Measurements from ENCODE around the gene CDC40. TPM values are rescaled to one million over a fixed set of nuclear protein-coding genes. Genes with fewer than 3 reads are reported as not detected.
A peak's percentile ranks its signal among the peaks of the same experiment; 100 is the strongest.

CDC40 gene
- total RNA-seq, 4 donors from 2014 or later = 16.0 to 19.5 (median 18.0) TPM

DNA sequence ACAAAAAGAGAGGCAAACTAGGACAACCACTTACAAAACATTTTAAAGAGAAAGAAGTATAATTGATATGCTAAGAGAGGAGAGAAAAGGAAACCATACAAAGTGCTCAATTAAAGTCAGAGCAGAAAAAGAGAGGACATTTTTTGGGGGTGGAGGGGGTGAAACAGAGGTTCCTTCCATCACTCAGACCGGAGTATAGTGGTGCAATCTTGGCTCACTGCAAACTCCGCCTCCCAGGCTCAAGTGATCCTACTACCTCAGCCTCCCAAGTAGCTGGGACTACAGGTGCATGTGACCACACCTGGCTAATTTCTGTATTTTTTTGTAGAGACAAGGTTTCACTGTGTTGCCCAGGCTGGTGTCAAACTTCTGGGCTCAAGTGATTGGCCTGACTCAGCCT lies 10.1 kb upstream of the CDC40 start:
- ATAC-seq (ENCODE audit: low FRiP score) (no peak), DNase-seq (ENCODE audit: low spot score) (no peak)
- no peak for TF ChIP-seq CTCF (IDR thresholded peaks at IDR 0.05)

- DNase-seq (ENCODE audit: low spot score) (no peak), ATAC-seq (ENCODE audit: low FRiP score) (no peak)
- no peak for TF ChIP-seq CTCF (IDR thresholded peaks at IDR 0.05)
Measured at GRCh38 chr6:110173506-110174132, 6.6 kb upstream of the CDC40 start.

DNA sequence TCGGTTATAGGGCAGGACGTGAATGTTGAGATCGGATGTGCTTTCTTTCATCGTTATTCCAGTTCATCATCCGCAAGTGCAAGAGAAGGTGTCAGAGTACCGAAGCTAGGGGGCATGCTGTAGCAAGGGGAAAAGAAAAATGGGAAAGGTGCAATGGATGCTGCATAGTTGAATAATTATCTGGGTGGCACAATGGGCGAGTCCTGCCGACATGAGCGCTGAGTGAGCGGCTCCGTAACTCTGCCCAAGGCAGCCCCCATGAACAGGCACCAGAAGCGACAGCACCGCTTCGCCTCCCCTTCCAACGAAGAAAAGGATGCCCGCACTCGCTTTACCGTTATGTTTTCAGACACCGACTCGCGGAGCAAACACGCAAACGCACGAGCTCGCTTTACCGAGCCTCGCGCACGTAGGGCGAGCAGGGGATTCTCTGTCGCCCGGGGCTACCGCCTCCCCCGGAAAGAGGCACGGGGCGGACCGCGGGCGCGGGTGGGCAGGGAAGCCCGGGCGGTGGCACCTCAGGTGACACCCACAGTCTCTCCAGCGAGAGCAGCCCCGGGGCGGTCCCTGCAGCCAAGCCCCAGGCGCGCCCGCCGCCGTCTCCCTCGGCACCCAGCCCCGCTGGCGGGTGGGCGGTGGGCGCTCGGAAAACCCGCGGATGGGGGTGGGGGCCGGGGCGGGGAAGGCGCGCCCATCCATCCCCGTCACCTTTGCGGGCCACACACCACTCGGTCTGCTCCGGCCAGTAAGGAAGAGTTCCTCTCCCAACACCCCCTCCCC lies 1.4 kb upstream of the CDC40 start:
- no peak for DNase-seq (ENCODE audit: low spot score)
- no peak for TF ChIP-seq CTCF (IDR thresholded peaks at IDR 0.05)
- ATAC-seq (ENCODE audit: low FRiP score) = peak; percentile 60

- peak; percentile 89 for DNase-seq (ENCODE audit: low spot score)
- peak; percentile 96 for ATAC-seq (ENCODE audit: low FRiP score)
- no peak for TF ChIP-seq CTCF (IDR thresholded peaks at IDR 0.05)
Measured at GRCh38 chr6:110179406-110180227, 610 bp upstream of the CDC40 start, which contains the start of gene WASF1. TSS of gene WASF1 (minus strand) at chr6:110179670. CDS start at chr6:110127601, 52,069 bp downstream.

DNA sequence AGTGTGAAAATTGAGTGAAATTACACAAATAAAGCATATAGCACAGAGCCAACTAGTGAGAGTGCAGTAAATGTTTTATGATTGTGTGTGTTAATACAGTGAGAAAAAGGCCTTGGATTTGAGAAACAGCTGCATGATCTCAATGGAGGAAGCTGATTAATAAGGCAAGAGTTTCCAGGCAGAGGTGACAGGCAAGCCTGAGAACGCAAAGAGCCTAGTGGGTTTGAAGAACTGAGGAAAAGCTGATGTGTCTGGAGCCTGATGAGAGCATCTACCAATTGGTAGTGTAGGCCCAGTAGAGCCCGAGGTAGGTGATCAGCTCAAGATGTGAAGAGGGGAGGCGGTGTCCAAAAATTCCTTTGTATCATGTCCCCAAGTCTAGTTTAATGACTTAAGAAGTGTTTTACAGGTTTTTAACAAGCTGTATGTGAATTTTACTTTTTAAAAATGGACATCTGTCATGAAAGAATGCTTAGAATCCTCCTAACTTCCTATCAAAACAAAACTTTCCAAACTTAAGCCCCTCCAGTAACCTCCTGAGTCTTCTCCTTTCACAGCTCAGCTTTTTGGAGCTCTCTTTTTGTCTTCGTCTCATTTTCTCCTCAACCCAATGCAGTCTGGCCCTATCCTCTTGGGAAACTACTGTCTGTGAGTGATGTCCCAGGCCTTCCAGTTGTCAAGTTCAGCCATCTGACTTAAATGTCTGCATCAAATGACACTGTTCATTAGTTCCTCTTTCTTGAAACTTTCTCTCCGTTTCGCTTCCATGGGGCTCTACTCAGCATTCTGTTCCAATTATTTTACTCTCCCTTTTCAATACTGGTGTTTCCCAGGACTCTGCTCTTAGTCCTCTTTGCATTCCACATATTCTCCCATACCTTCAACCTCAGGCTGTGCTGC lies 1.2 kb downstream of the CDC40 start:
- ATAC-seq (ENCODE audit: low FRiP score) = no peak
- TF ChIP-seq CTCF (IDR thresholded peaks at IDR 0.05) = no peak
- no peak for DNase-seq (ENCODE audit: low spot score)

DNA sequence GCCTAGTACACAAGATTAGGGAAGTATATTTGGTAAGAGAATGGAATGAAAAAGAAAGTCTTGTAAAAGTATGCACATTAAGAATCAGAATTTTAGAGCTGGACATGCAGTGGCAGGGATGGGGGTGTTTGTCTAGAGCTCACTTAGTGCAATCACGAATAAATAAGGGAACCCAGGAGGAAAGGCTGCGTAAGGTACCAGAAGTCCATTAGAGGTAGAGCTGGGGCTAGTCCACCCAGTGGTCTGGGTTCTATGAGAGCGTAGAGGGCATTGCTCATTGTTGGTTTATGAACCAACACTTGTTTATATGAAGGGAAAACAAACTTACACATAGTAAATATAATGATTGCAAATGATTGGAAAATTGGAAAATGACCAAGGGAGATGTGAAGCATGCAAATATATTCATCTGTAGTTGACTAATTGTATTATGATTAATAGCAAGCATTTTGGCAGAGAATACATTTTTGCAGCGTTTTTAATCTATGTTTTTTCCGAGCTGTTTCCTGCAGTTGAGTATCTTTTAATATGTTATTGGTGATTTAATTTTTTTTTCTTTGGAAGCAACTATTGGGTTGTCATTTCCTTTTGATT lies 3.2 kb downstream of the CDC40 start:
- ATAC-seq (ENCODE audit: low FRiP score) (no peak), DNase-seq (ENCODE audit: low spot score) (no peak)
- TF ChIP-seq CTCF (IDR thresholded peaks at IDR 0.05) = no peak
